ENCODE results near the gene LILRB3. TPM values are rescaled to one million over a fixed set of nuclear protein-coding genes. Genes with fewer than 3 reads are reported as not detected.

Gene LILRB3
- polyA plus RNA-seq, 12 donors, result 1.2 to 4.1 (median 2.4) TPM; not detected in 2

DNA sequence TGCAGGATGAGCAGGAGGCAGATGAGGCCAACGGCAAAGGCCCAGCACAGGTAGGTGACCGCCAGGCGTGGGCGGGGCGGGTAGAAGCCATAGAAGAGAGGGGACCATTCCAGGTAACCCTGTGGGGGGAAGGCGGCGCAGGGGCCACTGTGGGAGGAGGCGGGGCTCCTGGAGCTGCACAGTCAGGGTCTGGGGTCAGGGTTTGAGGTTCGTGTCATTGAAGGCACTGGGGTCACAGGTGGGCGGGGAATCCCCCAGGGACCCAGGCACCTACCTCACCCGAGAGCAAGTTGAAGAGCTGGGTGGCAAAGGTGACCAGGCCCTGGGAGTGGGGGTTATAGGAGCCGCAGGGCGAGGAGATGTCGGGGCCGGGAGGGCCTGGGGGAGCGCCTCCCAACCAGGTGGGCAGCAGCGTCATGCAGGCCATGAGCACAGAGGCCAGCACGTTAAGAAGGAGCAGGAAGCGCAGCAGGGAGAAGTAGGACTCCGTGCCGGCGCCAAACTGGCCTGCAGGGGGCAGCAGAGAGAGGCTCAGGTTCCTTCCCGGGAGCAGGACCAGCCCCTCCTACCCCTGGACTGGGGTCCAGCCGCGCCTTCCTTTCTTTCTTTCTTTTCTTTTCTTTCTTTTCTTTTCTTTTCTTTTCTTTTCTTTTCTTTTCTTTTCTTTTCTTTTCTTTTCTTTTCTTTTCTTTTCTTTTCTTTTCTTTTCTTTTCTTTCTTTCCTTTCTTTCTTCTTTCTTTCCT is 54.5 kb downstream of the LILRB3 start:
- peak; percentile 91 for DNase-seq

Other genes starting within 250 kb of the LILRB3 start
- 10 to 100 TPM in 11 of 12 donors, not detected in 1; 11.9 to 53.5 (median 26.8) TPM for gene CACNG6, start 231.4 kb downstream of the LILRB3 start, polyA plus RNA-seq (ENCODE audit: insufficient read length in 12 of 12)
- gene VSTM1, start 159.1 kb downstream of the LILRB3 start, polyA plus RNA-seq (ENCODE audit: insufficient read length in 12 of 12), result under 1 TPM in 3 of 12 donors, not detected in 9; 0.34 to 0.77 (median 0.37) TPM
- gene TARM1, start 141.6 kb downstream of the LILRB3 start, polyA plus RNA-seq (ENCODE audit: insufficient read length in 12 of 12), result under 1 TPM in 2 of 12 donors, not detected in 10; 0.19 to 0.23 TPM
- 1 to 10 TPM in 1 of 12 donors, under 1 TPM in 8, not detected in 3; 0.09 to 1.5 (median 0.32) TPM for gene OSCAR, start 122.2 kb downstream of the LILRB3 start, polyA plus RNA-seq (ENCODE audit: insufficient read length in 12 of 12)
- 100 to 1,000 TPM in 4 of 12 donors, 10 to 100 TPM in 7, not detected in 1; 80.2 to 127 (median 95.8) TPM for gene NDUFA3, start 120.2 kb downstream of the LILRB3 start, polyA plus RNA-seq (ENCODE audit: insufficient read length in 12 of 12)
- gene TFPT, start 107.3 kb downstream of the LILRB3 start, polyA plus RNA-seq (ENCODE audit: insufficient read length in 12 of 12), result 10 to 100 TPM in 11 of 12 donors, not detected in 1; 10.6 to 16.6 (median 12.5) TPM
- gene PRPF31, start 107.3 kb downstream of the LILRB3 start, polyA plus RNA-seq (ENCODE audit: insufficient read length in 12 of 12), result 10 to 100 TPM in 11 of 12 donors, not detected in 1; 40.3 to 64.0 (median 43.6) TPM
- gene CNOT3, start 85.2 kb downstream of the LILRB3 start, polyA plus RNA-seq (ENCODE audit: insufficient read length in 12 of 12), result 100 to 1,000 TPM in 1 of 12 donors, 10 to 100 TPM in 11; 29.8 to 595 (median 38.1) TPM
- gene LENG1, start 63.3 kb downstream of the LILRB3 start, polyA plus RNA-seq (ENCODE audit: insufficient read length in 12 of 12), result 10 to 100 TPM in 2 of 12 donors, 1 to 10 TPM in 9, not detected in 1; 6.1 to 11.9 (median 7.3) TPM
- 10 to 100 TPM in 1 of 12 donors, 1 to 10 TPM in 10, not detected in 1; 1.6 to 35.1 (median 3.5) TPM for gene TMC4, start 49.8 kb downstream of the LILRB3 start, polyA plus RNA-seq (ENCODE audit: insufficient read length in 12 of 12)
- gene MBOAT7, start 33.4 kb downstream of the LILRB3 start, polyA plus RNA-seq (ENCODE audit: insufficient read length in 12 of 12), result 10 to 100 TPM in 11 of 12 donors, not detected in 1; 17.0 to 85.5 (median 27.2) TPM
- 10 to 100 TPM in 11 of 12 donors, not detected in 1; 21.8 to 51.7 (median 29.9) TPM for gene TSEN34, start 31.7 kb downstream of the LILRB3 start, polyA plus RNA-seq (ENCODE audit: insufficient read length in 12 of 12)
- gene RPS9, start 22.1 kb downstream of the LILRB3 start, polyA plus RNA-seq (ENCODE audit: insufficient read length in 12 of 12), result 1,000 to 10,000 TPM; 1,267 to 2,301 (median 1,915) TPM
- 1 to 10 TPM in 9 of 12 donors, under 1 TPM in 1, not detected in 2; 0.95 to 2.4 (median 1.7) TPM for gene LILRA6, start 19.8 kb upstream of the LILRB3 start, polyA plus RNA-seq (ENCODE audit: insufficient read length in 12 of 12)
- gene LILRB5, start 34.3 kb upstream of the LILRB3 start, polyA plus RNA-seq (ENCODE audit: insufficient read length in 12 of 12), result 10 to 100 TPM in 2 of 12 donors, 1 to 10 TPM in 9, not detected in 1; 5.5 to 10.6 (median 8.5) TPM
- 1 to 10 TPM in 10 of 12 donors, not detected in 2; 1.4 to 3.8 (median 1.8) TPM for gene LILRB2, start 58.1 kb upstream of the LILRB3 start, polyA plus RNA-seq (ENCODE audit: insufficient read length in 12 of 12)
- gene LILRA5, start 90.2 kb upstream of the LILRB3 start, polyA plus RNA-seq (ENCODE audit: insufficient read length in 12 of 12), result 1 to 10 TPM in 1 of 12 donors, under 1 TPM in 9, not detected in 2; 0.31 to 1.2 (median 0.57) TPM
- under 1 TPM in 2 of 12 donors, not detected in 10; 0.11 to 0.63 TPM for gene LILRA4, start 116.2 kb upstream of the LILRB3 start, polyA plus RNA-seq (ENCODE audit: insufficient read length in 12 of 12)
- gene LAIR1, start 141.9 kb upstream of the LILRB3 start, polyA plus RNA-seq (ENCODE audit: insufficient read length in 12 of 12), result 10 to 100 TPM in 2 of 12 donors, 1 to 10 TPM in 8, not detected in 2; 5.6 to 14.3 (median 6.7) TPM
- 10 to 100 TPM in 1 of 12 donors, 1 to 10 TPM in 9, not detected in 2; 2.7 to 11.7 (median 3.7) TPM for gene TTYH1, start 192.5 kb upstream of the LILRB3 start, polyA plus RNA-seq (ENCODE audit: insufficient read length in 12 of 12)
- gene LENG8, start 226.2 kb upstream of the LILRB3 start, polyA plus RNA-seq (ENCODE audit: insufficient read length in 12 of 12), result 100 to 1,000 TPM in 5 of 12 donors, 10 to 100 TPM in 7; 54.1 to 332 (median 92.4) TPM
- gene LENG9, start 240.8 kb upstream of the LILRB3 start, polyA plus RNA-seq (ENCODE audit: insufficient read length in 12 of 12), result 1 to 10 TPM in 9 of 12 donors, under 1 TPM in 1, not detected in 2; 0.75 to 2.7 (median 1.5) TPM

Measured in muscle of arm (tissue), 12 donors.